ENCODE results near the gene SLC30A9. TPM values are rescaled to one million over a fixed set of nuclear protein-coding genes. Genes with fewer than 3 reads are reported as not detected.

Gene SLC30A9
- polyA plus RNA-seq, 1 of the 3 experiments (the other 2 are of a cell fraction) = 34.2 TPM

DNA sequence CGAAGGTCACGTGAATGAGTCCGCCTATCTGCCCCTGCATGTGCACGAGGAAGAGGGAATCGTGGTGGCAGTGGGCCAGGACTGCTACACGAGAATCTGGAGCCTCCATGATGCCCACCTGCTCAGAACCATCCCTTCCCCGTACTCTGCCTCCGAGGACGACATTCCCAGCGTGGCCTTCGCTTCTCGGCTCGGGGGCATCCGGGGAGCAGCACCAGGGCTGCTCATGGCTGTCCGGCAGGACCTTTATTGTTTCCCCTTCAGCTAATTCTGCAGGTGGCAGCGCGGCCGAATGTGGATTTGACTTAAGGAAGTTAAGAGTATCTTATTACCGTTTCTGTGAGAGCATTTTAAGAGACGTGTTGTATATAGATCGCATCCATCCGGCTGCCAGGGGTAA lies 7.6 kb upstream of the SLC30A9 start:
- no peaks in the 10 kb centered on the region for H3F3A ChIP-seq (replicated peaks; ENCODE audit: insufficient read depth)
- H3K79me2 ChIP-seq (ENCODE audit: insufficient read depth) = no peaks in the 10 kb centered on the region
- no peak overlapping the region for H3K27ac ChIP-seq (ENCODE audit: low read depth in 2 of 2, low read length in 1 of 2)
- H3K4me2 ChIP-seq = no peak overlapping the region
- no peaks in the 10 kb centered on the region for H3K36me3 ChIP-seq (replicated peaks in 1 of 2; ENCODE audit: control insufficient read depth in 1 of 2, insufficient read depth in 2 of 2, low read length in 1 of 2)
- no peak for DNase-seq
- H3K27me3 ChIP-seq (ENCODE audit: insufficient read depth) = no peaks in the 10 kb centered on the region
- no peaks in the 10 kb centered on the region for H3K4me1 ChIP-seq (ENCODE audit: control insufficient read depth in 1 of 2, insufficient read depth in 2 of 2, low read depth in 1 of 2, low read length in 1 of 2)
- H3K4me3 ChIP-seq (ENCODE audit: low read depth in 2 of 2, low read length in 1 of 2) = no peak overlapping the region
- no peak overlapping the region for H3K9ac ChIP-seq
- ChIA-PET POLR2A (no interaction called here), CTCF (no interaction called here)
- 81% methylated on average over 14 of the region's 22 CpGs for WGBS (ENCODE audit: low lambda C conversion rate)
- no peaks in the 10 kb centered on the region for H4K20me1 ChIP-seq (ENCODE audit: insufficient read depth)
- no peaks in the 10 kb centered on the region for H3K9me3 ChIP-seq
- H2AFZ ChIP-seq (ENCODE audit: low read depth) = no peak overlapping the region
- no peaks in the 10 kb centered on the region for H3K9me2 ChIP-seq
- TF ChIP-seq EZH2phosphoT487 (IDR thresholded peaks at IDR 0.05; ENCODE audit: borderline replicate concordance, low read depth) = no peak
- TF ChIP-seq NRF1 (IDR thresholded peaks at IDR 0.05; ENCODE audit: low read depth, low read length) = no peak
- no peak for TF ChIP-seq RXRA (IDR thresholded peaks at IDR 0.05; ENCODE audit: borderline replicate concordance, low read depth)
- no peak for TF ChIP-seq YY1 (IDR thresholded peaks at IDR 0.05; ENCODE audit: low read depth)
- no peak for TF ChIP-seq POLR2AphosphoS5 (IDR thresholded peaks at IDR 0.05; ENCODE audit: low read depth, low read length)
- TF ChIP-seq FOXM1 (IDR thresholded peaks at IDR 0.05; ENCODE audit: low read depth) = no peak
- TF ChIP-seq, protein P1, sequence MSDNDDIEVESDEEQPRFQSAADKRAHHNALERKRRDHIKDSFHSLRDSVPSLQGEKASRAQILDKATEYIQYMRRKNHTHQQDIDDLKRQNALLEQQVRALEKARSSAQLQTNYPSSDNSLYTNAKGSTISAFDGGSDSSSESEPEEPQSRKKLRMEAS (IDR thresholded peaks at IDR 0.05; ENCODE audit: low read depth) = no peak

- POLR2A ChIA-PET = no interaction called here
- CTCF ChIA-PET = no interaction called here
Observed at GRCh38 chr4:41985151-41985550, 5.2 kb upstream of the SLC30A9 start.

DNA sequence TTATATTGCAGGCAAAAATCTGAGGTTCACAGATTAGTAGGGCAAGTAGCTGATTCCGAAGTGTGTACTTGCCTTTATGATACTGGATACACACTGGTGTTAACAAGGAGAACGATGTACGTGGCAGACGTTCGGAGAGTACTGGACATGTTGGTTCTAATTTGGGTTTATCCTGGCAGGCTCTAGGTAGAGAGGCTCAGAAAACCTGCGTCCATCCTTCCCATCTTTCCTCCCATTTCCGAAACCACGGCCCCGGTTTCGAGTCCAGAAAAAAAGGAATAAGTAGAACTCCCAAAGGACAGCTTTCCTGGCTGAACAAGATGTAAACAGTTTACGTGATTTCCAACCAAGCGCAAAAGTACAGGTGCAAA lies 351 bp upstream of the SLC30A9 start:
- no peaks in the 10 kb centered on the region for H3F3A ChIP-seq (replicated peaks; ENCODE audit: insufficient read depth)
- peak overlapping the region; percentile 85 for H3K9ac ChIP-seq
- peak overlapping the region; percentile 96 for H2AFZ ChIP-seq (ENCODE audit: low read depth)
- peak overlapping the region; percentile 76 for H3K4me2 ChIP-seq
- H3K4me1 ChIP-seq (ENCODE audit: control insufficient read depth in 1 of 2, insufficient read depth in 2 of 2, low read depth in 1 of 2, low read length in 1 of 2) = peaks cover 16 to 17% of the 10 kb centered on the region in 2 experiments; a peak in 3 of 4 replicates
- H3K9me2 ChIP-seq = no peaks in the 10 kb centered on the region
- POLR2A ChIA-PET = interaction anchor here (0.6 to 1.0 kb wide), 4 partner anchors 55 to 733 kb away, joined by 3 to 4 read pairs (median 3); partner anchors contain the start of genes TMEM33 and UCHL1
- H3K79me2 ChIP-seq (ENCODE audit: insufficient read depth) = peaks cover 60% of the 10 kb centered on the region
- H3K36me3 ChIP-seq (replicated peaks in 1 of 2; ENCODE audit: control insufficient read depth in 1 of 2, insufficient read depth in 2 of 2, low read length in 1 of 2) = peaks cover 6% of the 10 kb centered on the region in 2 experiments
- no peaks in the 10 kb centered on the region for H3K9me3 ChIP-seq
- WGBS (ENCODE audit: low lambda C conversion rate) = 2% methylated on average over 12 of the region's 12 CpGs
- H3K4me3 ChIP-seq (ENCODE audit: low read depth in 2 of 2, low read length in 1 of 2) = peak overlapping the region; percentile 71 to 98
- H4K20me1 ChIP-seq (ENCODE audit: insufficient read depth) = peaks cover 20% of the 10 kb centered on the region
- H3K27ac ChIP-seq (ENCODE audit: low read depth in 2 of 2, low read length in 1 of 2) = peak overlapping the region; percentile 71 to 83; a peak in 3 of 4 replicates
- CTCF ChIA-PET = interaction anchor here (0.8 to 2.3 kb wide), 4 partner anchors 23 to 43 kb away, joined by 3 to 6 read pairs (median 4); no protein-coding TSS in a partner anchor
- no peaks in the 10 kb centered on the region for H3K27me3 ChIP-seq (ENCODE audit: insufficient read depth)
- no peak for DNase-seq
- TF ChIP-seq MXI1 (IDR thresholded peaks at IDR 0.05; ENCODE audit: low read depth, low read length) = no peak
- TF ChIP-seq SIN3A (IDR thresholded peaks at IDR 0.05; ENCODE audit: borderline replicate concordance, low read depth, low read length) = 0 out of 2 replicates have a peak, but pooled peaks have one; percentile 21

More at GRCh38 chr4:41985151-41985550, 5.2 kb upstream of the SLC30A9 start:
- H3K36me3 ChIP-seq (replicated peaks in 1 of 2; ENCODE audit: control insufficient read depth in 1 of 2, insufficient read depth in 2 of 2, low read length in 1 of 2) = no peaks in the 10 kb centered on the region
- H3K79me2 ChIP-seq (ENCODE audit: insufficient read depth) = peaks cover 16% of the 10 kb centered on the region
- H3K9me2 ChIP-seq = no peaks in the 10 kb centered on the region
- DNase-seq = no peak
- WGBS (ENCODE audit: low lambda C conversion rate) = 77% methylated on average over 1 of the region's 1 CpG
- TF ChIP-seq TAF1 (IDR thresholded peaks at IDR 0.05; ENCODE audit: borderline replicate concordance, low read depth, low read length) = no peak
- peaks cover 0 to 6% of the 10 kb centered on the region in 2 experiments; a peak in 1 of 4 replicates for H3K4me1 ChIP-seq (ENCODE audit: control insufficient read depth in 1 of 2, insufficient read depth in 2 of 2, low read depth in 1 of 2, low read length in 1 of 2)
- no peaks in the 10 kb centered on the region for H3F3A ChIP-seq (replicated peaks; ENCODE audit: insufficient read depth)
- no peak overlapping the region for H3K4me2 ChIP-seq
- no peaks in the 10 kb centered on the region for H4K20me1 ChIP-seq (ENCODE audit: insufficient read depth)
- no peaks in the 10 kb centered on the region for H3K27me3 ChIP-seq (ENCODE audit: insufficient read depth)
- no peak overlapping the region for H3K9ac ChIP-seq
- no peak overlapping the region for H2AFZ ChIP-seq (ENCODE audit: low read depth)
- no peaks in the 10 kb centered on the region for H3K9me3 ChIP-seq
- H3K4me3 ChIP-seq (ENCODE audit: low read depth in 2 of 2, low read length in 1 of 2) = no peak overlapping the region
- no peak overlapping the region for H3K27ac ChIP-seq (ENCODE audit: low read depth in 2 of 2, low read length in 1 of 2)

Data from SK-N-SH (cell line).